Breast epithelium (tissue), 3 donors: ENCODE measurements around the gene KIAA2012.

Experiments
- POLR2A ChIP-seq: fragments of 450-650 bp; IDR thresholded peaks from one replicate; pipeline ENCODE4 v1.6.1; 2016; ENCODE audit warnings: antibody characterized with exemption, mild to moderate bottlenecking, moderate library complexity
- POLR2AphosphoS5 ChIP-seq, 3 donors: sonication (generic); formaldehyde crosslinking; IDR thresholded peaks; one replicate each; pipeline ENCODE4 v1.6.1; 2017; ENCODE audit warnings: antibody characterized with exemption in 3 of 3
- TF ChIP-seq, protein P1 (sequence below), 3 donors: fragments of 450-650 bp; IDR thresholded peaks; one replicate each; pipeline ENCODE4 v1.5.1; 2016 to 2017; ENCODE audit warnings: antibody characterized with exemption in 3 of 3, mild to moderate bottlenecking in 3 of 3, moderate library complexity in 3 of 3

DNA sequence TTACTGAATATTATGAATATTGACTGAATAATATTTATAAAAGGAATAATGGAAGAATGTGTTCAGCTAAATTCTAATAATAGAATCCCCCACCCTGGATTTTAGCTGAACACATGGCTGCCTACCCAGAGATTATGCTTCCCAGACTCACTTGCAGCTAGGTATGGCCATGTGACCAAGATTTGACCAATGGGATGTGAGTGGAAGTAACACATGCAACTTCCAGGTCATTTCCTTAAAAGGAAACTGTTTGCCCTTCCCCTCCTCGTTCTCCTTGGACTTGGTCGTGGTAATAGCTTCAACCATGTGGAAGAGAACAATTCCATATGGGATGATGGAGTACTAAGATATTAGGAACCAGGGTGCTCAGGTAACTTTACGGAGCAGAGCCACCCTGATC is 47.8 kb downstream of the KIAA2012 start:
- TF ChIP-seq, protein P1, sequence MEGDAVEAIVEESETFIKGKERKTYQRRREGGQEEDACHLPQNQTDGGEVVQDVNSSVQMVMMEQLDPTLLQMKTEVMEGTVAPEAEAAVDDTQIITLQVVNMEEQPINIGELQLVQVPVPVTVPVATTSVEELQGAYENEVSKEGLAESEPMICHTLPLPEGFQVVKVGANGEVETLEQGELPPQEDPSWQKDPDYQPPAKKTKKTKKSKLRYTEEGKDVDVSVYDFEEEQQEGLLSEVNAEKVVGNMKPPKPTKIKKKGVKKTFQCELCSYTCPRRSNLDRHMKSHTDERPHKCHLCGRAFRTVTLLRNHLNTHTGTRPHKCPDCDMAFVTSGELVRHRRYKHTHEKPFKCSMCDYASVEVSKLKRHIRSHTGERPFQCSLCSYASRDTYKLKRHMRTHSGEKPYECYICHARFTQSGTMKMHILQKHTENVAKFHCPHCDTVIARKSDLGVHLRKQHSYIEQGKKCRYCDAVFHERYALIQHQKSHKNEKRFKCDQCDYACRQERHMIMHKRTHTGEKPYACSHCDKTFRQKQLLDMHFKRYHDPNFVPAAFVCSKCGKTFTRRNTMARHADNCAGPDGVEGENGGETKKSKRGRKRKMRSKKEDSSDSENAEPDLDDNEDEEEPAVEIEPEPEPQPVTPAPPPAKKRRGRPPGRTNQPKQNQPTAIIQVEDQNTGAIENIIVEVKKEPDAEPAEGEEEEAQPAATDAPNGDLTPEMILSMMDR (IDR thresholded peaks at IDR 0.05) = no peak
- TF ChIP-seq POLR2A = no peak
- no peak for TF ChIP-seq POLR2AphosphoS5 (IDR thresholded peaks at IDR 0.05)
